Tibial nerve (tissue), 4 donors: Measurements from ENCODE around the gene ZNF740.

Experiments
- CTCF ChIP-seq, 5 experiments: fragments of 200-600 bp in 3 of 5; fragments of 450-650 bp in 2 of 5; sonication (generic) in 3 of 5; IDR thresholded peaks; one replicate each; pipeline ENCODE4 v1.5.1; 2016 to 2019; ENCODE audit warnings: antibody characterized with exemption in 5 of 5, mild to moderate bottlenecking in 3 of 5, moderate library complexity in 2 of 5
- EP300 ChIP-seq, 2 donors: sonication (generic); formaldehyde crosslinking; IDR thresholded peaks; one replicate each; pipeline ENCODE4 v1.6.1; 2017; ENCODE audit warnings: antibody characterized with exemption in 2 of 2, mild to moderate bottlenecking in 1 of 2

- no peak for TF ChIP-seq CTCF (IDR thresholded peaks at IDR 0.05)
- no peak for TF ChIP-seq EP300 (IDR thresholded peaks at IDR 0.05)
Observed at GRCh38 chr12:53201639-53202038, 21.1 kb downstream of the ZNF740 start.
